K562 (cell line): Measurements from ENCODE around the gene MRPS35.

Experiments
- LARP7 ChIP-seq: fragments of 450-650 bp; IDR thresholded peaks from 2 replicates; pipeline ENCODE4 v1.6.1; 2016
- TAF1 ChIP-seq: IDR thresholded peaks from 2 replicates; pipeline ENCODE4 v1.6.1; 2011; ENCODE audit warnings: mild to moderate bottlenecking, low read length, moderate library complexity; ENCODE audit not compliant: insufficient read depth, control insufficient read depth, severe bottlenecking; ENCODE audit errors: extremely low read depth

GRCh38 chr12:27751386-27752047 is 40.9 kb downstream of the MRPS35 start:
- TF ChIP-seq LARP7 (no peak), TAF1 (no peak)
